Stimulated activated CD4-positive, alpha-beta T cell treated with anti-CD3 and anti-CD28 coated beads, Interleukin-1b, Interleukin-23, amount 100 ng/mL, for 24 hours (primary cell): Measurements from ENCODE around the gene POLD3.
"Not testable (repeated sequence)": the region's sequence is repeated elsewhere in the genome, so short reads cannot be mapped to it uniquely, and the experiment has no call there.

Experiments
- DNase-seq, 4 experiments: peaks; one replicate each; pipeline ENCODE4 v3.0.0-alpha.2; 2020; ENCODE audit warnings: low read depth in 4 of 4, low spot score in 1 of 4

The POLD3 gene

GRCh38 chr11:74581954-74582547 is 10.3 kb upstream of the POLD3 start:
- no peak for DNase-seq

DNA sequence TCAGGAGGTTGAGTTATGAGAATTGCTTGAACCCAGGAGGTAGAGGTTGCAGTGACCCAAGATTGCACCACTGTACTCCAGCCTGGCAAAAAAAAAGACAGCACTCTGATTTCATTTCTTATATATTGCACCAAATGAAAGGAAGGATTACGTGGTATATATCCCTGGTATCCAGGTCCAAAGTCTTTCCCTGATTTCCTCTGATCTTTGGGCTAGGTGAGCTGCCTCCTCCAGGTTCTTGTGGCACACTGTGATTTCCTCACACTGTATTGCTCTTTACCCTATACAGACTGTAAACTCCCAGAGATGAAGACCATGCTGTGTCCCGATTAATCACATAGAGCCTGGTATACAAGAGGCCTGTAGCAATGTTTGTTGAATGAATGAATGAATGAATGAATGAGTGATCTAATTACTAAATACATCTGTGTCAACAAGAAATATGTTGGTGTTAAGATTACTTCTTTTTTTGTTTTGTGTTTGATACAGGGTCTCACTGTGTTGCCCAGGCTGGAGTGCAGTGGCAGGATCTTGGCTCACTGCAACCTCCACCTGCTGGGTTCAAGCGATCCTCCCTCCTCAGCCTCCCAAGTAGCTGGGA is 9.3 kb upstream of the POLD3 start:
- DNase-seq: no peak

GRCh38 chr11:74590492-74590891 is 1.9 kb upstream of the POLD3 start:
- not testable (repeated sequence) for DNase-seq

GRCh38 chr11:74592063-74592440 is 330 bp upstream of the POLD3 start:
- DNase-seq: no peak

DNA sequence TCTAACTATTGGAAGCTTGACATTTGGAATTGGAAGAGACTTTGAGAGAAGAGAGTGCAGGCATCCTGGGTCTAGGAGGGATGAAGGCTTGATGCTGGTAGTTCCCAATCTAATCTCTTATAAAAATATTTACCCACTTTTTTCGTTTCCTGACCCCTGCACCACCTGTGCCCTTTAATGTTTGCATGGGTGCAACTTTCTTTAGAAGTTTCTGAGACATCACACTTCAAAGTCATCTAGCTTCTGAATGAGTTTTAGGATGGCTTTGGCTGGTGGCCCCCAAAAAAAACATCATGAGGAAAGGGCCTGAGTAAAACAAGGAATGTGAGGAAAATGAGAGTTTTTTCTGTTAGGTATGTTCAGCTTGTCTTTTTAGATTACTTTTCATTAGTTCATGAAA is 1.1 kb downstream of the POLD3 start:
- DNase-seq: no peak

DNA sequence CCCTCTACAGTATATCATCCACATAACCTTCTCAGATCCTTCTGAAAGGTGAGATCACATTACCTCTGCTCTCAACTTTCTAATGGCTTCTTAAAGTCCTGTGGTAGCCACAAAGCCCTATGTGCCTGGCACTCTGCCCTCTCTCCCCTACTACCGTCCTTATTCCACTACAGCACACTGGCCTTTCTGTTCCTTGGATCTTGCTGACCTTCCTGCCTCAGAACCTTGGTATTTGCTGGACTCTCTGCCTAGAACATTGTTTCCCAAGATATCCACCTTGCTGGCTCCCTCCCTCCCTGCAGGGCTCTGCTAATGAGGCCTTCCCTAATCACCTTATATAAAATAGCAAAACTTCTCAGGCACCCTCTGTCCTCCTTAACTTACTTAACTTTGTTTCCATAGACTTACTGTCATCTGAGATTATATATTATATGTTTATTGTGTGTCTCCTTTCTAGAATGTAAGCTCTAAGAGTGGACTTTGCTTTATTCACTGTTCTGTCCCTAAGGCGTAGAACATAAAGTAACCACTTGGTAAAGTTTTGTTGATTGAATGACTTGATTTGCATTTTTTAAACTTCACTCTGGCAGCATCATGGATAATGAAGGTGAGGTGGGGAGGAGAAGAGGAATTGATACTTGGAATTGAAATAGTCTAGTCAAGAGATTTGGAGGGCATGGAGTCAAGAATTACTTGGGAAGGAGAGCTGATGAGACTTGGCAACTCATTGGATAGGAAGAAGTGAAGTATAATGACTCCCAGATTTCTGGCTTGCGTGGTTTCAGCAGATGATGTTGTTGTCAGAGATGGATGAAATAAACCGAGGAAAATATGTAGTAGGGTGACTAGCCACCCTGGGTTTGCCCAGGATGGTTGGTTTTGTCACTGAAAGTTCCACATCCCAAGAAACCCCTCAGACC is 10.5 kb downstream of the POLD3 start:
- no peak for DNase-seq

DNA sequence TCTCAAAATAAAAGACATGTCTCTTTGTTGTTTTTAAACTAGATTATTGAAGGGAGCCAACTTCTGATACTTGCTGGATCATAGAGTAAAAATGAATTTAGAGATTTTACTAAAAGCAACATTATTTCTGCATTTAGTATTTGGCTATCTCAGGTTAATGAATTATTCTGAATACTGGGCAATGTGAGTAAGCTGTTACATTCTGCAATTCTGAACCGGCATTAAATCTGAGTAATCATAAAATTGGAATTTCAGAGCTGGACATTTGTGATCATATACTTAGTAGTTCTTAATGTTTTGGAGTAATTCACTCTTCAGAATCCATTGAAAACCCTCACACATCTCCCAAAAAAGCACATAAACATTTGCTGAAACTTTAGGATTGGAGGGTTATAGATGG is 11.5 kb downstream of the POLD3 start:
- no peak for DNase-seq

GRCh38 chr11:74604311-74604710 is 11.9 kb downstream of the POLD3 start:
- no peak for DNase-seq

DNA sequence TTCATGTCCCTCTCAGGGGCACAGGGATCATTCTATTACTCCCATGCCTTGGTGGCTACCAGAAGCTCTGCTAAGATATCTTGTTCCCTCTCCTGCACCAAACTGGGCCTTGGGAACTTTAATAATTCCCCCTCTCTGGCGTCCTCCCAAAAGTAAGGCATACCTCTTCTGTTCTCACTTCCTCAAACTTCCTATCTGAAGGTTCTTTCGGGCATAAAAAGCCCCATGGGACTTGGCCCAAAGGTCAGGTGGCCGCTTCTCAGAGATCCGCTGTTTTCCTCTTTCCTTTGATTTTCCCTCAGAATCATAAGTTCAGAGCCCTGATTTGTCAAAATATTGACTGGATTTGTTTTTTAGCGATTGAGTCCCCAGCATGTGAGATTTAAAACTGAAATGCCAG is 13.0 kb downstream of the POLD3 start:
- no peak for DNase-seq

DNA sequence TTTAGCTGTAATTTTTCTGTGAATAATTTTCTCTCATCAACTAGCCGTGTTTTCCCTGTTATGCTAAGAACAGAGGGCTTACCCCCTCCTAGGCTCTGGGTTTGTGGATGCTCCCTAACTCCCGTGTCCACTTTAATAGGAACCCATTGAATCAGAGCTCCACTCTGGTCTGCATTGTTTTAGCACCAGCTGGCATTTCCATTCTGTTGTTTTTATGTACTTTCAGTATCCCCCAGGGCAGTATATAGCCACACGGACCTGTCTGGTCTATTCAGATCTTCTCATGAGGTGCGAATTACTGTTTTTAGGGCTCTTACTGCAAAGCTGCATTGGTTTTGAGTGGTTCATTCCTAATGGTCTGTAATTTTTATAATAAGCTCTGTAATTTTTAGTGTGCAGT is 16.0 kb downstream of the POLD3 start:
- no peak for DNase-seq

GRCh38 chr11:74611369-74611861 is 19.0 kb downstream of the POLD3 start:
- DNase-seq: no peak

GRCh38 chr11:74612877-74613276 is 20.5 kb downstream of the POLD3 start:
- DNase-seq: no peak

- no peak for DNase-seq
These were observed 22.9 kb downstream of the POLD3 start for GRCh38 chr11:74615311-74615710.

DNA sequence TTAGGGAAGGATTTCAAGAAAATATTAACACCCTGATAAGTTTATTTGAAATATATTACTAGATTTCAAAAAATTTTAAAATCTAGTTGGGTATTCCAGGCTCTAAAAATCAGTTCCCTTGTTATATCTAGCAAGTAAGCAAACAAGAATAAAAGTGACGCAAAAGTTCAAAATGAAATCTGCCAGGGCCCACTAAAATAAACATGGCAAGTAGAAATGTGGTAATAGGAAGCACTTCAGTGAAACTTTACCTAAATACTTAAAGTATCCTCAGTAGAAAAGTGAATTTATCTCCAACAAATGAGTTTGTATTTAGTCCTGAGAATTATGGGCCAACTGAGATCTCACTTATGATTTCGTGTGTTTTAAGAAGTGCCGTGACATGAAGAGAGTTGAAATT is 23.6 kb downstream of the POLD3 start:
- DNase-seq: no peak

GRCh38 chr11:74620531-74620930 is 28.1 kb downstream of the POLD3 start:
- no peak for DNase-seq

- no peak for DNase-seq
These were observed 33.7 kb downstream of the POLD3 start for GRCh38 chr11:74626130-74626529.

- DNase-seq: no peak
These were observed 34.2 kb downstream of the POLD3 start for GRCh38 chr11:74626604-74627003.

DNA sequence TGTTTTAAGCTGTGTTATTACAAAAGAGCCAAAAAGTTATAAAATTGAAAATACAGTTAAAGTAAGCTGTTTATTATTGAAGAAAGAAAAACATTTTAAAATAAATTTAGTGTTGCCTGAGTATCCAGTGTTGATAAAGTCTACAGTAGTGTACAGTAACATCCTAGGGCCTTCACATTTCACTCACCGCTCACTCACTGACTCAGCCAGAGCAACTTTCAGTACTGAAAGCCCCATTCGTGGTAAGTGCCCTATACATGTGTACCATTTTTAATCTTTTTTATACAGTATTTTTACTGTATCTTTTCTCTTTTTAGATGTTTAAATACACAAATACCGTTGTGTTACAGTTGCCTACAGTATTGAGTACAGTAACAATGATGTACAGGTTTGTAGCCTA is 35.0 kb downstream of the POLD3 start:
- no peak for DNase-seq

GRCh38 chr11:74630043-74630442 is 37.7 kb downstream of the POLD3 start:
- DNase-seq: no peak

GRCh38 chr11:74633406-74634393 is 41.3 kb downstream of the POLD3 start:
- no peak for DNase-seq

- no peak for DNase-seq
These were observed 42.2 kb downstream of the POLD3 start for GRCh38 chr11:74634537-74634936.
